Tibial artery (tissue), 4 donors: Measurements from ENCODE around the gene NLGN1.
"Not testable (repeated sequence)": the region's sequence is repeated elsewhere in the genome, so short reads cannot be mapped to it uniquely, and the experiment has no call there.

Source experiments
- DNase-seq, 2 donors: peaks; one replicate each; pipeline ENCODE4 v3.0.0-alpha.2; 2019
- H3K27ac ChIP-seq, 2 donors: fragments of 200-600 bp; sonication (generic) in 1 of 2; 1 replicate in 1 of 2; 2 replicates in 1 of 2; pipeline ENCODE4 v1.5.1; 2018 to 2019; ENCODE audit warnings: mild to moderate bottlenecking in 1 of 2
- H3K27me3 ChIP-seq, 2 donors: fragments of 200-600 bp; sonication (generic) in 1 of 2; one replicate each; pipeline versions ENCODE4 v1.5.1 to v1.6.0; 2016 to 2019
- H3K36me3 ChIP-seq, 3 donors: fragments of 200-600 bp; sonication (generic) in 2 of 3; one replicate each; pipeline ENCODE4 v1.5.1; 2016 to 2019; ENCODE audit warnings: mild to moderate bottlenecking in 2 of 3
- H3K4me1 ChIP-seq, 4 donors: fragments of 200-600 bp; sonication (generic) in 2 of 4; 1 replicate in 3 of 4; 2 replicates in 1 of 4; pipeline ENCODE4 v1.5.1; 2016 to 2019
- H3K4me3 ChIP-seq, 2 donors: fragments of 200-600 bp; sonication (generic) in 1 of 2; 1 replicate in 1 of 2; 2 replicates in 1 of 2; pipeline ENCODE4 v1.5.1; 2018 to 2019; ENCODE audit warnings: mild to moderate bottlenecking in 2 of 2
- H3K9me3 ChIP-seq, 3 donors: fragments of 200-600 bp; sonication (generic) in 1 of 3; one replicate each; pipeline ENCODE4 v1.5.1; 2016 to 2019
- intact Hi-C: fragments of 100-400 bp; cut with DNase I; formaldehyde crosslinking; loops from one replicate; pipeline ENCODE4 v1.15.0; 2023; ENCODE audit warnings: low total_unique reads
- TF ChIP-seq, protein P1 (sequence below), 2 experiments: fragments of 200-600 bp in 1 of 2; fragments of 450-650 bp in 1 of 2; IDR thresholded peaks; one replicate each; pipeline ENCODE4 v1.5.1; 2017 to 2019; ENCODE audit warnings: antibody characterized with exemption in 2 of 2, mild to moderate bottlenecking in 1 of 2, moderate library complexity in 1 of 2

NLGN1 gene

DNA sequence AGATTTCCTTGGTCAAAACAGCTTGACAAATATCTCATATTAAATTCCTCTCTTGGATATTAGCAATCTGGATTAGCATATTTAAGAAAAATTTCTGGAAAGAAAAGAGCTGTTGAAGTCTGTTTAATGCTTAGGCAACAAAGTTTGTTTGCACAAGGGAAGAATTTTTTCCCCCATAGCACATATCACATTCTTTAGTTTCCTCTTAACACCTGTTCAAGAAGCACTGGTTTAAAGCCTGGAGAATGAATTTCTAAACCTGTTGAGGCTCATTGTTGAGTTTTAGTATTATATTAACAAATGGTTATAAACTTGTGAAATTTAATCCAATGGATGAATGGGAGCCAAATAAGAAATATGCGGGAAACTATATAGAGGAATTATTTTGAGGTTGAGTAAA lies 41.5 kb downstream of the NLGN1 start:
- intact Hi-C loops, result no loop called here
- TF ChIP-seq, protein P1, sequence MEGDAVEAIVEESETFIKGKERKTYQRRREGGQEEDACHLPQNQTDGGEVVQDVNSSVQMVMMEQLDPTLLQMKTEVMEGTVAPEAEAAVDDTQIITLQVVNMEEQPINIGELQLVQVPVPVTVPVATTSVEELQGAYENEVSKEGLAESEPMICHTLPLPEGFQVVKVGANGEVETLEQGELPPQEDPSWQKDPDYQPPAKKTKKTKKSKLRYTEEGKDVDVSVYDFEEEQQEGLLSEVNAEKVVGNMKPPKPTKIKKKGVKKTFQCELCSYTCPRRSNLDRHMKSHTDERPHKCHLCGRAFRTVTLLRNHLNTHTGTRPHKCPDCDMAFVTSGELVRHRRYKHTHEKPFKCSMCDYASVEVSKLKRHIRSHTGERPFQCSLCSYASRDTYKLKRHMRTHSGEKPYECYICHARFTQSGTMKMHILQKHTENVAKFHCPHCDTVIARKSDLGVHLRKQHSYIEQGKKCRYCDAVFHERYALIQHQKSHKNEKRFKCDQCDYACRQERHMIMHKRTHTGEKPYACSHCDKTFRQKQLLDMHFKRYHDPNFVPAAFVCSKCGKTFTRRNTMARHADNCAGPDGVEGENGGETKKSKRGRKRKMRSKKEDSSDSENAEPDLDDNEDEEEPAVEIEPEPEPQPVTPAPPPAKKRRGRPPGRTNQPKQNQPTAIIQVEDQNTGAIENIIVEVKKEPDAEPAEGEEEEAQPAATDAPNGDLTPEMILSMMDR (IDR thresholded peaks at IDR 0.05), result no peak

DNA sequence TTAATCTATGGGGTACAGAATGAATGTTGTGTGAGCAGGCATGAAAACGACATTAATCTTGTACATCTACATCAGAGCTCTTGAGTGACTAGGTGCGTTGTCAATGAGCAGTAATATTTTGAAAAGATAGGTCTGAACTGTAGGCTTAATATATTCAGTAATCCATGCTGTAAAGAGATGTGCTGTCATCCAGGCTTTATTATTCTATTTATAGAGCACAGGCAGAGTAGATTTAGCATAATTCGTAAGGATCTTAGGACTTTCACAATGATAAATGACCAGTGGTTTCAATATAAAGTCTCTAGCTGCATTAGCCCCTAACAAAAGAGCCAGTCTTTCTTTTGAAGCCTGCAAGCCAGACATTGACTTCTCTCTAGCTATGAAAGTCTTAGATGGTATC lies 43.0 kb downstream of the NLGN1 start:
- no peaks in the 10 kb centered on the region for H3K36me3 ChIP-seq
- H3K27ac ChIP-seq, result no peak overlapping the region
- DNase-seq, result no peak
- H3K27me3 ChIP-seq, result no peaks in the 10 kb centered on the region
- H3K4me3 ChIP-seq, result no peak overlapping the region
- TF ChIP-seq, protein P1 (IDR thresholded peaks at IDR 0.05), result no peak
- no peaks in the 10 kb centered on the region for H3K9me3 ChIP-seq
- intact Hi-C loops, result no loop called here
- H3K4me1 ChIP-seq, result no peaks in the 10 kb centered on the region

More for the DNA sequence above, 41.5 kb downstream of the NLGN1 start:
- H3K4me1 ChIP-seq, result peaks cover 0 to 8% (median 0%) of the 10 kb centered on the region in 4 donors
- H3K27ac ChIP-seq, result no peak overlapping the region
- H3K36me3 ChIP-seq, result no peaks in the 10 kb centered on the region
- no peaks in the 10 kb centered on the region for H3K9me3 ChIP-seq
- no peak overlapping the region for H3K4me3 ChIP-seq
- DNase-seq, result no peak
- no peaks in the 10 kb centered on the region for H3K27me3 ChIP-seq

DNA sequence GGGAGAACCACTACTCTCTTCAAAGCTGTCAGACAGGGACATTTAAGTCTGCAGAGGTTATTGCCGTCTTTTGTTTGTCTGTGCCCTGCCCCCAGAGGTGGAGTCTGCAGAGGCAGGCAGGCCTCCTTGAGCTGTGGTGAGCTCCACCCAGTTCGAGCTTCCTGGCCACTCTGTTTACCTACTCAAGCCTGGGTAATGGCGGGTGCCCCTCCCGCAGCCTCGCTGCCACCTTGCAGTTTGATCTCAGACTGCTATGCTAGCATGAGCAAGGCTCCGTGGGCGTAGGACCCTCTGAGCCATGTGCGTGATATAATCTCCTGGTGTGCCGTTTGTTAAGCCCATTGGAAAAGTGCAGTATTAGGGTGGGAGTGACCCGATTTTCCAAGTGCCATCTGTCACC lies 54.0 kb downstream of the NLGN1 start:
- DNase-seq, H3K4me3 ChIP-seq, H3K27me3 ChIP-seq, H3K36me3 ChIP-seq, H3K9me3 ChIP-seq, H3K4me1 ChIP-seq, intact Hi-C loops, H3K27ac ChIP-seq: not testable (repeated sequence)

DNA sequence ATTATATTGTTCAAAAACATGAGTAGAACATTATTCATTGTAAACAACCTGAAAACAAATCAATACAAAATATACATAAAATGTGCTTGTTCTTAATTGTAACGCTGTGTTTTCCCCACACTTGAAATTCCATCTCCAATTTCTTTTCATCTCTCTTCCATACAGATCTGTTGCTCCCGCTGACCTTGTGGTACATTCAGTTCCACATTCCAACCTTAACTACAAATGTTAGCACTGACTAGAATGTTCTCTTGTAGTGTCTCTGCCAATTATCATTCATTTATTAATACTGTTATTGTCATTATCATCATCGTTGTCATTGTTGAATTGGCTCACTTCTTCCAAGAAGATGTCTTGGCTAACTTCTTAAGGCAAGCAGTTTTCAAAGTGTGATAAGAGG lies 65.7 kb downstream of the NLGN1 start:
- Histone ChIP-seq H3K4me1 (no peaks in the 10 kb centered on the region), H3K9me3 (no peaks in the 10 kb centered on the region), H3K36me3 (no peaks in the 10 kb centered on the region), H3K27ac (no peak overlapping the region), H3K4me3 (no peak overlapping the region), H3K27me3 (no peaks in the 10 kb centered on the region)
- TF ChIP-seq, protein P1 (IDR thresholded peaks at IDR 0.05), result no peak
- DNase-seq, result no peak
- intact Hi-C loops, result no loop called here

DNA sequence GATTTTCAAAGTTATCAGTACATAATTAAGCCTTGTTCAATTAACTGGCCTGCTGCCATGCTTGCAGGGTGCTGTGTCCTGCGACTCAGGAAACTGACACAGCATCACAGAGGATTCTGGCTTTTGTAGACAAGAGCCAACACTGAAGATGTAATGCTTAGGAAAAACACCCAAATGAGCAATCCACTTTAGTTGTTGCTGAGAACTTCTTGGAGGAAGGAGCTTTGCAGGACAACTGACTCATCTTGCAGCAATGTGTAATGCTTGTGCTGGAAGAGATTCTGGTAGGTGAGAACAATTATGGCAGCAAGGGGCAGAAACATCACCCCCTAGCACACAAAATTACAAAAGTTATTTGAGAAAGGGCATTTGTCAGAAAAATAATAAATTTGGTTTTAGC lies 67.6 kb downstream of the NLGN1 start:
- no peak for DNase-seq
- Histone ChIP-seq H3K9me3 (no peaks in the 10 kb centered on the region), H3K27me3 (no peaks in the 10 kb centered on the region), H3K4me3 (no peak overlapping the region), H3K27ac (no peak overlapping the region), H3K36me3 (no peaks in the 10 kb centered on the region), H3K4me1 (no peaks in the 10 kb centered on the region)
- intact Hi-C loops, result no loop called here
- TF ChIP-seq, protein P1 (IDR thresholded peaks at IDR 0.05), result no peak

DNA sequence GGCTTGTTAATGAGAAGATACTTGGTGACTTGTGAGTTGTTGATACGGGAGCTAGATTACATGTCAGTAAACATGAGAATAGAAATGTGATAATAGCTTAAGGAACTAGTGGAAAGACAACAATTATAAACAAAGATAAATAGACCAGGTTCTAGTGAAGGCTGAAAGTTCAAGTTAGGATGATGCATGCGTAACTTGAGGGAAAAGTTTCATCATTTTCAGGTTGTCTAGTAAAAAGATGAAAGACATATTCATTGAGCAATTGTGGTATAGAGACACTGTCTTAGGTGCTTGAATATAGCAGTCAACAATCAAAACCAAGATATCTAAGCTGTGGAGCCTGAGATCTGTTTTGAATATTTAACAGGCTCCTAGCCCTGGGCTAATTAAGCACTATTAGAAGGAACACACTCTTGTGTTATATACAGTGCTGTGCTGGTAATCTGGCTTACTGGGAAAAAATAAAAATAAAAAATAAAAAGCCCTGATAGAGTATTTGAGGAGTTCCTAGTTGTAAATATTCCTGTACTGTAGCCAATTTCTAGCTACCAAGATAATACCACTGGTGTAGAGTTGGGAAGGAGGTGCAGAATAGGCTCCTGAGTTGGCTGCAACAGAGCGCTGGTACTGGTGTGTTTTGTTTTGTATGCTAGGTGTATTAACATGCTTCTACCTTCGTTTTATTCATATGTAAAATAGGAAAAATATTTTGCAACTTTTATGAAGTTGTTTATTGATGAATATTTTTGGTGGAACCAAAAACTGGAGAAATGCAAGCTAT lies 68.5 kb downstream of the NLGN1 start:
- Histone ChIP-seq H3K4me1 (no peaks in the 10 kb centered on the region), H3K27ac (no peak overlapping the region), H3K27me3 (no peaks in the 10 kb centered on the region), H3K9me3 (no peaks in the 10 kb centered on the region), H3K4me3 (no peak overlapping the region), H3K36me3 (no peaks in the 10 kb centered on the region)
- TF ChIP-seq, protein P1 (IDR thresholded peaks at IDR 0.05), result no peak
- intact Hi-C loops, result no loop called here
- DNase-seq, result no peak
